ENCODE data around the gene LIPG. TPM values are rescaled to one million over a fixed set of nuclear protein-coding genes. Genes with fewer than 3 reads are reported as not detected.

LIPG gene
- total and polyA plus RNA-seq, 9 of the 15 experiments (the other 6 are each of a cell fraction or from before 2014, with no cell fraction given) = 0.76 to 1.8 (median 1.3) TPM

DNA sequence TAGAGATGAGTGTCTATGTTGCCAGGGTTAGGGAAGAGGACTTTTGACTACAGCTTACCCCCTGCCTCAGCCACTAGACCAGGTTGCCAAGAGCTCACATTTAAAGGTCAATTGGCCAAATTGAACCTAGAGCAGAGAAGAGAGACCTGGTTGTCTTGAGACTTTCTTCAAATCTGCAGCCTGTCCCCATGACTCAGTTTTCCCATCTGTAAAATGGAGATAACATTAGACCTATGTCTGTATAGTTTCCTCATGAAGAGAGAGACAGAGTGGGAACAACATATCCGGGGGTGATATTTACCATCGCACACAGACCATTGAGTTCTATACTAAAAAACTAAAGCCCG, 1.6 kb upstream of the LIPG start:
- no peak overlapping the region for H3K27ac ChIP-seq (ENCODE audit: extremely low read depth, low read depth, low read length)
- no peak overlapping the region for H3K4me2 ChIP-seq (ENCODE audit: insufficient read depth, low read length)
- no peaks in the 10 kb centered on the region for H3K79me2 ChIP-seq (ENCODE audit: control insufficient read depth, insufficient read depth, low read length)
- ChIA-PET CTCF (ENCODE audit: low intra/inter-chr PET ratio) (no interaction called here), POLR2A (interaction anchor here (0.5 kb wide), 1 partner anchor 23 kb away, joined by 3 read pairs; no protein-coding TSS in a partner anchor)
- no peak for DNase-seq (ENCODE audit: extremely low read depth in 1 of 4, low spot score in 3 of 4)
- H3K4me3 ChIP-seq = no peak overlapping the region
- FAIRE-seq = no peak
- H2AFZ ChIP-seq (ENCODE audit: low read depth, low read length) = no peak overlapping the region
- no peaks in the 10 kb centered on the region for H3K9me1 ChIP-seq (ENCODE audit: control insufficient read depth, insufficient read depth, low read length)
- H3K9me3 ChIP-seq (replicated peaks; ENCODE audit: control insufficient read depth, insufficient read depth, low read depth, low read length) = no peaks in the 10 kb centered on the region
- peaks cover 0 to 21% of the 10 kb centered on the region in 2 experiments; a peak in 3 of 5 replicates for H3K27me3 ChIP-seq (ENCODE audit: control insufficient read depth in 2 of 2, insufficient read depth in 2 of 2, low read length in 2 of 2)
- no peak overlapping the region for H3K9ac ChIP-seq (ENCODE audit: insufficient read depth in 1 of 2, low read depth in 2 of 2, low read length in 2 of 2)
- intact Hi-C loops (cut with micrococcal nuclease) (loop anchor here (10.0 kb wide), 1 partner anchor 165 kb away; no protein-coding TSS in a partner anchor), in situ Hi-C loops (cut with MboI) (no loop called here)
- no peaks in the 10 kb centered on the region for H4K20me1 ChIP-seq (replicated peaks; ENCODE audit: control insufficient read depth, insufficient read depth, low read length)
- ATAC-seq = no peak
- TF ChIP-seq RBM25 (IDR thresholded peaks at IDR 0.05; ENCODE audit: low read depth, low read length, severe bottlenecking) = peak; percentile 44
- TF ChIP-seq, protein P1, sequence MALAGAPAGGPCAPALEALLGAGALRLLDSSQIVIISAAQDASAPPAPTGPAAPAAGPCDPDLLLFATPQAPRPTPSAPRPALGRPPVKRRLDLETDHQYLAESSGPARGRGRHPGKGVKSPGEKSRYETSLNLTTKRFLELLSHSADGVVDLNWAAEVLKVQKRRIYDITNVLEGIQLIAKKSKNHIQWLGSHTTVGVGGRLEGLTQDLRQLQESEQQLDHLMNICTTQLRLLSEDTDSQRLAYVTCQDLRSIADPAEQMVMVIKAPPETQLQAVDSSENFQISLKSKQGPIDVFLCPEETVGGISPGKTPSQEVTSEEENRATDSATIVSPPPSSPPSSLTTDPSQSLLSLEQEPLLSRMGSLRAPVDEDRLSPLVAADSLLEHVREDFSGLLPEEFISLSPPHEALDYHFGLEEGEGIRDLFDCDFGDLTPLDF (CRISPR knock-in tag; IDR thresholded peaks at IDR 0.05) = no peak
- H3K36me3 ChIP-seq (ENCODE audit: control insufficient read depth, insufficient read depth, low read length) = no peaks in the 10 kb centered on the region
- 46% methylated on average over 3 of the region's 3 CpGs for WGBS (ENCODE audit: insufficient coverage, low coverage, missing lambda C conversion rate)
- BruUV-seq (replicated peaks) = no TSS peak
- peaks cover 0 to 23% of the 10 kb centered on the region in 2 experiments; a peak in 4 of 5 replicates for H3K4me1 ChIP-seq (replicated peaks in 1 of 2; ENCODE audit: control insufficient read depth in 2 of 2, insufficient read depth in 2 of 2, low read length in 2 of 2)

DNA sequence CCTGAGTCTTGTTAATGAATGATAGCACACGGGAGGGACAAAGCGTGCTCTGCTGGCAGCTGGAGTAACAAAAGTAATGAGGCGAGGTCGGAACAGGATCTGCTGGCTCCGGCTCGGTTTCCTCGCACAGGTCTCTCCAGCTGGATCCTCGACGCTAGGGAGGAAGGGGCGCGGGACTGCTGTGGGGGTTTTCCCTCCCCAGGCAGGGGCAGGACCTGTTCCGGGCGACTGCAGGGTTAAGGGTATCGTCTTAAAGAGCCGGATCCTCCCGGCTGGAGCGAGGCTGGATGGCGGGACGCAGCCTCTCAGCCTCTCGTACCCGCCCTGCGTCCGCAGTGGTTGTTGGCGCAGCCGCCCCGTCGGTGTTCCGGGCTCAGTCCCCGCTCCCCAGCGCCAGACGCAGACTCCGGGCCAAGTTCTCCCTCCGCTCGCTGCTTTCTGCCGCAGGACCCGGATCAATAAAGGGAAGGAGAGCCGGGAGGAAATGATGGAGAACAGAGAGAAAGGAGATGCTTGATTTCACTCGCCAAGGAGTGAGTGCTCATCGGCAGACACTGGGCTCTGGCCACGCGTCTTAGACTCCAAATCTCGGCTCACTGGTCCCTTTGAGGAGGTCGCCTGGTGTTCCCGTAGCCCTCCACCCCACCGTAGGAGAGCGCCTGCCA, 1.1 kb upstream of the LIPG start:
- ChIA-PET CTCF (ENCODE audit: low intra/inter-chr PET ratio) (no interaction called here), POLR2A (interaction anchor here (0.5 kb wide), 2 partner anchors 23 to 284 kb away, joined by 3 read pairs; no protein-coding TSS in a partner anchor)
- Histone ChIP-seq H3K4me1 (replicated peaks in 1 of 2; ENCODE audit: control insufficient read depth in 2 of 2, insufficient read depth in 2 of 2, low read length in 2 of 2) (peaks cover 0 to 23% of the 10 kb centered on the region in 2 experiments; a peak in 4 of 5 replicates), H3K9me1 (ENCODE audit: control insufficient read depth, insufficient read depth, low read length) (no peaks in the 10 kb centered on the region), H3K79me2 (ENCODE audit: control insufficient read depth, insufficient read depth, low read length) (no peaks in the 10 kb centered on the region), H3K4me3 (no peak overlapping the region), H3K9ac (ENCODE audit: insufficient read depth in 1 of 2, low read depth in 2 of 2, low read length in 2 of 2) (no peak overlapping the region), H3K36me3 (ENCODE audit: control insufficient read depth, insufficient read depth, low read length) (no peaks in the 10 kb centered on the region), H3K27ac (ENCODE audit: extremely low read depth, low read depth, low read length) (no peak overlapping the region), H3K27me3 (ENCODE audit: control insufficient read depth in 2 of 2, insufficient read depth in 2 of 2, low read length in 2 of 2) (peaks cover 0 to 21% of the 10 kb centered on the region in 2 experiments; a peak in 3 of 5 replicates), H3K9me3 (replicated peaks; ENCODE audit: control insufficient read depth, insufficient read depth, low read depth, low read length) (no peaks in the 10 kb centered on the region), H2AFZ (ENCODE audit: low read depth, low read length) (peak overlapping the region; percentile 82), H3K4me2 (ENCODE audit: insufficient read depth, low read length) (peak overlapping the region; percentile 68; the same call in 1 of the 2 replicates), H4K20me1 (replicated peaks; ENCODE audit: control insufficient read depth, insufficient read depth, low read length) (no peaks in the 10 kb centered on the region)
- WGBS (ENCODE audit: insufficient coverage, low coverage, missing lambda C conversion rate) = 36% methylated on average over 18 of the region's 46 CpGs
- ATAC-seq (no peak), DNase-seq (ENCODE audit: extremely low read depth in 1 of 4, low spot score in 3 of 4) (no peak), FAIRE-seq (no peak)
- BruUV-seq (replicated peaks) = no TSS peak
- in situ Hi-C loops (cut with MboI) (no loop called here), intact Hi-C loops (cut with micrococcal nuclease) (loop anchor here (10.0 kb wide), 1 partner anchor 164 kb away; no protein-coding TSS in a partner anchor)
- TF ChIP-seq HMG20B (CRISPR knock-in tag; IDR thresholded peaks at IDR 0.05) = no peak
- no peak for TF ChIP-seq ZNF57 (CRISPR knock-in tag; IDR thresholded peaks at IDR 0.05)
- TF ChIP-seq RBM22 (IDR thresholded peaks at IDR 0.05; ENCODE audit: low read depth, low read length, poor library complexity, severe bottlenecking) = no peak
- no peak for TF ChIP-seq POLR2AphosphoS2 (IDR thresholded peaks at IDR 0.05; ENCODE audit: low read length)
- no peak for TF ChIP-seq GATAD2A (IDR thresholded peaks at IDR 0.05)
- no peak for TF ChIP-seq RNF2 (IDR thresholded peaks at IDR 0.05)
- TF ChIP-seq E2F4 (CRISPR knock-in tag; IDR thresholded peaks at IDR 0.05; ENCODE audit: low read depth) = no peak
- TF ChIP-seq DIDO1 (tag; IDR thresholded peaks at IDR 0.05; ENCODE audit: low read depth) = no peak
- TF ChIP-seq, protein P2, sequence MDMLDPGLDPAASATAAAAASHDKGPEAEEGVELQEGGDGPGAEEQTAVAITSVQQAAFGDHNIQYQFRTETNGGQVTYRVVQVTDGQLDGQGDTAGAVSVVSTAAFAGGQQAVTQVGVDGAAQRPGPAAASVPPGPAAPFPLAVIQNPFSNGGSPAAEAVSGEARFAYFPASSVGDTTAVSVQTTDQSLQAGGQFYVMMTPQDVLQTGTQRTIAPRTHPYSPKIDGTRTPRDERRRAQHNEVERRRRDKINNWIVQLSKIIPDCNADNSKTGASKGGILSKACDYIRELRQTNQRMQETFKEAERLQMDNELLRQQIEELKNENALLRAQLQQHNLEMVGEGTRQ (CRISPR knock-in tag; IDR thresholded peaks at IDR 0.05) = no peak
- TF ChIP-seq TAF9B (IDR thresholded peaks at IDR 0.05; ENCODE audit: partially characterized antibody) = no peak
- TF ChIP-seq NFXL1 (CRISPR knock-in tag; IDR thresholded peaks at IDR 0.05) = no peak

Data from K562 (cell line).